GM12874 (cell line): ENCODE measurements around the gene DAND5.

ENCODE experiments used
- TF ChIP-seq, protein P1 (sequence below): IDR thresholded peaks from 2 replicates; pipeline ENCODE4 v1.5.1; 2011; ENCODE audit warnings: low read depth, mild to moderate bottlenecking, control low read depth, low read length, moderate library complexity; ENCODE audit not compliant: insufficient read depth

The DAND5 gene

DNA sequence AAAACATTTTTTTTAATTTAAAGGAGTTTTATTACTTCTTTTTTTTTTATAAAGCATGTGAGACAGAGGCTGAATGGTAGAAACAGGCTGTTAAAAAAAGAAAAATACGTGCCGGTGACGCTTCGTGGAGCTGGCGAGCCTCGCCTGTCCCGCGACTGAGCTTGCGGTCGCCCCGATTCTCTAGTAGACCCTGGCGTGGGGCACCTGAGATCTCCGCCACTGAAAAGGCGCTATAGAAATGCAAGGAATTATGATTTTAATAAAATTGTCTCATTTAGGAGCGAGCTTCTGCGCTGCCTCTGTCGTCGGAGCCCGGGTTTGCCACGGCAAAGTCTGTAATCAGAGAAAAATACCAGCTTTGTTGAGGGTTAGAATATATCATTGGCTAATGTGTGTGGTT, 44.3 kb downstream of the DAND5 start:
- TF ChIP-seq, protein P1, sequence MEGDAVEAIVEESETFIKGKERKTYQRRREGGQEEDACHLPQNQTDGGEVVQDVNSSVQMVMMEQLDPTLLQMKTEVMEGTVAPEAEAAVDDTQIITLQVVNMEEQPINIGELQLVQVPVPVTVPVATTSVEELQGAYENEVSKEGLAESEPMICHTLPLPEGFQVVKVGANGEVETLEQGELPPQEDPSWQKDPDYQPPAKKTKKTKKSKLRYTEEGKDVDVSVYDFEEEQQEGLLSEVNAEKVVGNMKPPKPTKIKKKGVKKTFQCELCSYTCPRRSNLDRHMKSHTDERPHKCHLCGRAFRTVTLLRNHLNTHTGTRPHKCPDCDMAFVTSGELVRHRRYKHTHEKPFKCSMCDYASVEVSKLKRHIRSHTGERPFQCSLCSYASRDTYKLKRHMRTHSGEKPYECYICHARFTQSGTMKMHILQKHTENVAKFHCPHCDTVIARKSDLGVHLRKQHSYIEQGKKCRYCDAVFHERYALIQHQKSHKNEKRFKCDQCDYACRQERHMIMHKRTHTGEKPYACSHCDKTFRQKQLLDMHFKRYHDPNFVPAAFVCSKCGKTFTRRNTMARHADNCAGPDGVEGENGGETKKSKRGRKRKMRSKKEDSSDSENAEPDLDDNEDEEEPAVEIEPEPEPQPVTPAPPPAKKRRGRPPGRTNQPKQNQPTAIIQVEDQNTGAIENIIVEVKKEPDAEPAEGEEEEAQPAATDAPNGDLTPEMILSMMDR = no peak

DNA sequence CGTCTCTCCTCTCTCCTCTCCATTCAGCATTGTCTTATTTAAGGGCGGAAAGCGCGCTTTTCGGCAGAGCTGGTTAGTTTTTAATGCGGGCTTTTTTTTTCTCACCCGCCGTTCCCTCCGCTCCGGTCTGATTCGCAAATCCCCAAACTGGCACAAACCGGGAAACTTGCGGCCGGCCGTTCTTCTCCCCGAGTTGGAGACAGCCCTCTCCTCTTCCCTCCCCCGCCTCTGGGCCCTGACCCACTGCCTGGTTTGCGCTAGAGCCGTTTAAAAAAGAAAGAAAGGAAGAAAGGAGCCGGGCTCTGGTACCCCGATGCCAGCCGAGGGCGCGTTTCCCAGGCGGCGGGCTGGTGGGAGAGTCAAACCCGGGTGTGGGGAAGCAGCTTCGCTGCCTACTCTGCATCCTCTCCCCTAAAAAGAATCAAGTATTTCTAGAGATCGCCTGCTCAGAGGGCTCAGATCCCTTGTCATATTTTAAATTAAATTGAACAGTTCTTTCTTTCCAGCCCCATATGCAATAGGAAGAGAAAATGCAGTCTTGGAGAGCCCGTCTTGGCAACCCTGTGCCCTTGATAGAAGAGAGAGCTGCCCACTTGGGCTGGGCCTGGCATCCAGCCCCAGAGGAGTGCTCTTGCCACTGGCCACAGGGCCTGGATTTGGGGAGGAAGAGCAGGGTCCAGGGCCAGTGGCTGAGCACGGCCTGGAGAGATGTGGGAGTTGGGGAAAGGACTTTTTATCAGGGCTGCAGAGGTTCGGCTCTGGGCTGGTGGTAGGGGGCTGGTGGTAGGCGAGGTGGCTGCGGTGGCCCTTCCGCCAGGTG, 44.9 kb downstream of the DAND5 start:
- TF ChIP-seq, protein P1 = no peak

DNA sequence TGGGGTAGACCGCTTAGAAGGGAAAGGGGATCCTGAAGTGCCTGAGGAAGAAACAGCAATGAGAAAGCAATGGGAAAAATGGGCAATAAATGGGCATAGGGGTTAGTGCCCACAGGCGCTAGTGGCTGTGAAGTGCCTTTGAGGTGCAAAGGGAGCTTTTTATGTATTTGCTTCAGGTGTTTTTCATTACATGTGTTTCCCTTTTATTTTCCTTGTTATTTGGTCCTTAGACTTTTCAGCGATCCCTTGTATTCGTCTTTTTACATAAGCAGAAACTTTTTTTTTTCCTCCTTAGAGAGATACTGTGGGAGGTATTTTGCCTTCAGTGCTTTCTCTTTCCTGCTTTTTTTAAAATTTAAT, 45.5 kb downstream of the DAND5 start:
- TF ChIP-seq, protein P1 = no peak

DNA sequence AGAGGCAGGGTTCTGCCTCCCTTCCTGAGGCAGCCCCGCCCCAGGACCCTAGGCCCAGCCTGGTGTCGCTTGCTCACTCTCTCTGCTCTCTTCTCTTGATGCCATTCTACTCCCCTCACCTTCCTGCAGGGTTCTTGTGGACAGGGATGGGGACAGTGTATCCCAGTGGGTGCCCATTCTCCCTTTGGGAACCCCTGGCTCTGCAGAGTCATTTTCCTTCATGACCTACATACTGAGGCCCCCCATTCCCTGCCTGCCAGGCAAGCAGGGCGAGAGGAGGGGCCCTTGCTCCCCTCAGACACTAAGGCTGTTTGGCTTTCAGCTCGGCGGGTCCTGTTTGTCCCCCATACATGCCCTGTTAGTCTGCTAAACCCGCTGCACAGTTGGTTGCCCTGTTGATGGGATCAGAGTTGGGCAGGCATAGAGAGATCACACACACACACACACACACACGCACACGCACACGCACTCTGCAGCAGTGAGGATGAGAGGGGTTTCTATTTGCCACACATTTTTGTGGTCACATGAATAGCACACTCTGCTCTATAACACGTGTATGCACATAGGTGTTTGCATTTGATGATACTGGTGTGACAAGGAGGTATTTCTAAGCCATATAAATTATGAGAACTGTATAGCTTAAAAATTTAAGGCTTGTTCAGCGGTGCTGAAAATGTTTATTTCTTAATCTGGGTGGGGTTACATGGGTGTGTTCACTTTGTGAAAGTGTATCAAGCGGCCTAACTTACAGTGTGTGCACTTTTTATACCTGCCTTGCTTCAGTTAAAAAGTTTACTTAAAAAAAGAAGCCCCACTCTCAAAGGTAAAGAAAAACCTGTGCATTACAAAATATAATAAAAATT, 46.2 kb downstream of the DAND5 start:
- TF ChIP-seq, protein P1 = no peak

DNA sequence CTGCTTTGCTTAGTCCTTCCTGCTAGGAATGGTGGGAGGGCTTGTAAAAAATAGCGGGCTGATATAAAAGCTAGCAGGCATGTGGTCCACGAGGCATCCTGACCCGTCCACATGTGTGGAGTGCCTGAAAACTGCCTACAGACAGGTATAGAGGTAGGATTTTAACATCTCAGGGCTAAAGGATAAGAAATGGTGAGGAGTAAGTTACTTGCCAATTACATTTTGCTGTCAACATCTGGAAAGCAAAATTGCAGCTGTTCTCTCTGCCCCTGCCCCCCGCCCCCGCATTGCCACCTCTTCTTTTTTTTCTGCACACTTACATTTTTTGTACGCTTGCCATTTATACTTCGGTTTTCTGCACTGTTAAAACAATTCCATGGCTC, 46.9 kb downstream of the DAND5 start:
- TF ChIP-seq, protein P1 = no peak

DNA sequence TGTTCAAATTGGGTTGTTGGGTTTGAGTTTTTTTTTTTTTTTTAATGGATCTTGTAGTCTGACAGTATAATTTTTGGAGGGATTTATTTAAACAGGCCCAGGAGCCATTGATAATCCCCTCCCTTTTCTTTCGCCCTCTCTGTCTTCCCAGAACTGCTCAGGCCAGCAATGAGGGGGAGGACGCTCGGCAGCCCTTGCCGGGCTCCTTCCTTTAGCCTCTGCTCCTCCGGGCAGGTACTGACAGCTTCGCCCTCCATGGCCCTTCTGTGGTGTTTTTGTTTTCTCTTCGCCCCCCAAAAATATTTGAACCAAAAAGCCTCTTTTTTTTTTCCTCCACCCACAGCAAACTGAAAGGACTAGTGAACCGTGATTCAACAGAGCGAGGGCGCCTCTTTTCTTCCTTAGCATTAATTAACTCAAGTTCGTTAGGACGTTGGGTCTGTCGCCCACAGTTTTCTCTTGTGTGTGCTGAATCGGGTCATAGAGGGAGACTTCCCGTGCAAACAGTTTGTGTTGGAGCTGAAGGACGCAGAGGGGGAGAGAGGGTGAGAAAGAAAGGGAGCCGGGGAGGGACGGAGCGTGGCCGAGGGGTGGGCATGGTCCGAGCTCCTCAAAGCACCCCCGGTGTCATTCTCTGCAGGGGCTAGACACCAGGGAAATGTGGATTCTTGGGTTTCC, 47.4 kb downstream of the DAND5 start:
- TF ChIP-seq, protein P1 = no peak
